ENCODE results near the gene SPATS1. TPM values are rescaled to one million over a fixed set of nuclear protein-coding genes. Genes with fewer than 3 reads are reported as not detected.
A peak's percentile ranks its signal among the peaks of the same experiment; 100 is the strongest.
"Not testable (repeated sequence)": the region's sequence is repeated elsewhere in the genome, so short reads cannot be mapped to it uniquely, and the experiment has no call there.

Gene SPATS1
- polyA plus RNA-seq, 1 donor from 2014 or later: not detected

DNA sequence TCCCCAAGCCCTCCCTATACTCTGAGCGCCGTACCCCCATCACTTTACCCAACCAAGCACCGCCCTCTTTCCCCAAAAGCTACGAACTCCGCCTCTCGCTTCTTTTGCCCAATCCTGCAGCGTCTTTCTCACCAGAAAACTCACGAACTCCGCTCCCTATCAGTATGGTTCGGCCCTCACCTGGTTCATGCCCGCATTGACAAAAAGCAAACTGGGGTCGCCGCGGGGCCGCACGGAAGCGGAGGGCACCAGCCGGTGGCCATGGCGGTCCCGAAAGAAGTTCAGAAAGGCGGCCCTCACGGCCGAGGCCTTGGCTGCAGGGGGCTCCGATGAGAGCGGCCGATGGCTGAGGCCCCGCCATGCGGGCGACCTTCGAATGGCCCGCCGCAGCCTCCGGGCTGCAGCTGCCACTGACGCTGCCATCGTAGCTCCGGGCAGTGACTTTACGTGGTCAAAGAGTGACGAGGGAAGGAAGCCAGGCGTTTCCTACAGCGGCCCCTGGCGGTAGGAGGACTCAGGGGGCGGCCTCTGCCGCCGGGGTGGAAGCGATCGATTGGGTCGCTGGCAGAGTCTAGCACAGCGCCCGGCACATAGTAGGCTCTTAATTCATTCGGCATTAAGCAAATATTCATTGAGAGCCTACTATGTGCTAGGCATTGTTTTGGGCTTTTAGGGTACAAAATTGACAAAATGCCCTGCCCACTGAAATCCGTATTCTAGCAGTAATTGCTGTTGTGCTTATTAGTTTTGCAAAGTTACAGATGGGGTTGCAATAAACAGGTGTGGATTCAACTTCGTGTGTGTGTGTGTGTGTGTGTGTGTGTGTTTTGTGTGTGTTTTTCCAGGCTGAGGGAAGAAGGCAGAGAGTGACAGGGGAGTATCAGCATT lies 29.3 kb upstream of the SPATS1 start, which contains the start of gene AARS2:
AARS2 (minus strand) TSS at position 447 of the 888 bp plus-strand sequence; CDS start at position 423, 24 bp downstream.
- Histone ChIP-seq H3F3A (ENCODE audit: insufficient read depth, low read length, poor library complexity, severe bottlenecking) (no peaks in the 10 kb centered on the region), H3K27ac (ENCODE audit: low read length) (peak within 1 kb of the TSS; percentile 47), H3K9me2 (ENCODE audit: insufficient read depth, low read length) (no peaks in the 10 kb centered on the region), H4K20me1 (ENCODE audit: insufficient read depth) (no peaks in the 10 kb centered on the region), H2AFZ (ENCODE audit: low read depth, low read length) (peak within 1 kb of the TSS; percentile 83), H3K36me3 (ENCODE audit: insufficient read depth, low read length) (peaks cover 7% of the 10 kb centered on the region), H3K79me2 (replicated peaks; ENCODE audit: insufficient read depth, low read length) (peaks cover 7% of the 10 kb centered on the region), H3K27me3 (ENCODE audit: insufficient read depth, low read depth, low read length) (no peaks in the 10 kb centered on the region), H3K4me2 (ENCODE audit: low read length) (peak within 1 kb of the TSS; percentile 59), H3K9ac (ENCODE audit: low read length) (peak within 1 kb of the TSS; percentile 74), H3K9me3 (ENCODE audit: low read length) (no peaks in the 10 kb centered on the region), H3K4me3 (ENCODE audit: low read length) (peak within 1 kb of the TSS; percentile 98)
- TF ChIP-seq TAF1 (IDR thresholded peaks at IDR 0.05; ENCODE audit: low read depth): peak; percentile 81
- peak; percentile 95 for TF ChIP-seq MXI1 (conservative IDR thresholded peaks at IDR 0.05; ENCODE audit: poor library complexity, severe bottlenecking)
- TF ChIP-seq SMC3 (conservative IDR thresholded peaks at IDR 0.05; ENCODE audit: poor library complexity): peak; percentile 71
- TF ChIP-seq EP300 (conservative IDR thresholded peaks at IDR 0.05; ENCODE audit: poor library complexity, severe bottlenecking): peak; percentile 23
- TF ChIP-seq POLR2AphosphoS5 (IDR thresholded peaks at IDR 0.05): peak; percentile 71
- TF ChIP-seq RAD21 (conservative IDR thresholded peaks at IDR 0.05): peak; percentile 59
- TF ChIP-seq EZH2 (IDR thresholded peaks at IDR 0.05; ENCODE audit: borderline replicate concordance, insufficient read depth, low read length, poor library complexity, severe bottlenecking): no peak
- TF ChIP-seq, protein P1, sequence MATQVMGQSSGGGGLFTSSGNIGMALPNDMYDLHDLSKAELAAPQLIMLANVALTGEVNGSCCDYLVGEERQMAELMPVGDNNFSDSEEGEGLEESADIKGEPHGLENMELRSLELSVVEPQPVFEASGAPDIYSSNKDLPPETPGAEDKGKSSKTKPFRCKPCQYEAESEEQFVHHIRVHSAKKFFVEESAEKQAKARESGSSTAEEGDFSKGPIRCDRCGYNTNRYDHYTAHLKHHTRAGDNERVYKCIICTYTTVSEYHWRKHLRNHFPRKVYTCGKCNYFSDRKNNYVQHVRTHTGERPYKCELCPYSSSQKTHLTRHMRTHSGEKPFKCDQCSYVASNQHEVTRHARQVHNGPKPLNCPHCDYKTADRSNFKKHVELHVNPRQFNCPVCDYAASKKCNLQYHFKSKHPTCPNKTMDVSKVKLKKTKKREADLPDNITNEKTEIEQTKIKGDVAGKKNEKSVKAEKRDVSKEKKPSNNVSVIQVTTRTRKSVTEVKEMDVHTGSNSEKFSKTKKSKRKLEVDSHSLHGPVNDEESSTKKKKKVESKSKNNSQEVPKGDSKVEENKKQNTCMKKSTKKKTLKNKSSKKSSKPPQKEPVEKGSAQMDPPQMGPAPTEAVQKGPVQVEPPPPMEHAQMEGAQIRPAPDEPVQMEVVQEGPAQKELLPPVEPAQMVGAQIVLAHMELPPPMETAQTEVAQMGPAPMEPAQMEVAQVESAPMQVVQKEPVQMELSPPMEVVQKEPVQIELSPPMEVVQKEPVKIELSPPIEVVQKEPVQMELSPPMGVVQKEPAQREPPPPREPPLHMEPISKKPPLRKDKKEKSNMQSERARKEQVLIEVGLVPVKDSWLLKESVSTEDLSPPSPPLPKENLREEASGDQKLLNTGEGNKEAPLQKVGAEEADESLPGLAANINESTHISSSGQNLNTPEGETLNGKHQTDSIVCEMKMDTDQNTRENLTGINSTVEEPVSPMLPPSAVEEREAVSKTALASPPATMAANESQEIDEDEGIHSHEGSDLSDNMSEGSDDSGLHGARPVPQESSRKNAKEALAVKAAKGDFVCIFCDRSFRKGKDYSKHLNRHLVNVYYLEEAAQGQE (IDR thresholded peaks at IDR 0.05; ENCODE audit: borderline replicate concordance): peak; percentile 53
- peak; percentile 98 for TF ChIP-seq CTCF (IDR thresholded peaks at IDR 0.05; ENCODE audit: poor library complexity, severe bottlenecking)

- H3K9ac ChIP-seq (ENCODE audit: low read length); H2AFZ ChIP-seq (ENCODE audit: low read depth, low read length); H3K4me3 ChIP-seq (ENCODE audit: low read length); H4K20me1 ChIP-seq (ENCODE audit: insufficient read depth); H3K9me2 ChIP-seq (ENCODE audit: insufficient read depth, low read length); H3K4me2 ChIP-seq (ENCODE audit: low read length); H3K9me3 ChIP-seq (ENCODE audit: low read length); H3K79me2 ChIP-seq (replicated peaks; ENCODE audit: insufficient read depth, low read length); H3K36me3 ChIP-seq (ENCODE audit: insufficient read depth, low read length); H3K27ac ChIP-seq (ENCODE audit: low read length); H3K27me3 ChIP-seq (ENCODE audit: insufficient read depth, low read depth, low read length); H3F3A ChIP-seq (ENCODE audit: insufficient read depth, low read length, poor library complexity, severe bottlenecking): not testable (repeated sequence)
Observed at GRCh38 chr6:44314657-44315056, 27.8 kb upstream of the SPATS1 start.
